ENCODE measurements around the gene KHK. TPM values are rescaled to one million over a fixed set of nuclear protein-coding genes. Genes with fewer than 3 reads are reported as not detected.

The KHK gene
- total RNA-seq, 4 donors from 2014 or later: 5.1 to 12.2 (median 9.1) TPM

GRCh38 chr2:27077231-27077630 lies 9.3 kb upstream of the KHK start:
- Histone ChIP-seq H3K4me3 (no peak overlapping the region), H3K27ac (peak overlapping the region in 3 of 4 donors; percentile 88 to 94 (median 91)), H3K9me3 (no peaks in the 10 kb centered on the region), H3K27me3 (no peaks in the 10 kb centered on the region), H3K36me3 (peaks cover 0 to 3% (median 0%) of the 10 kb centered on the region in 3 donors), H3K4me1 (peaks cover 0 to 79% (median 43%) of the 10 kb centered on the region in 4 donors)
- no peak for DNase-seq (ENCODE audit: low spot score in 2 of 2)
- 82 to 84% methylated on average over 7 of the region's 7 CpGs for WGBS, 2 donors
- TF ChIP-seq, protein P1, sequence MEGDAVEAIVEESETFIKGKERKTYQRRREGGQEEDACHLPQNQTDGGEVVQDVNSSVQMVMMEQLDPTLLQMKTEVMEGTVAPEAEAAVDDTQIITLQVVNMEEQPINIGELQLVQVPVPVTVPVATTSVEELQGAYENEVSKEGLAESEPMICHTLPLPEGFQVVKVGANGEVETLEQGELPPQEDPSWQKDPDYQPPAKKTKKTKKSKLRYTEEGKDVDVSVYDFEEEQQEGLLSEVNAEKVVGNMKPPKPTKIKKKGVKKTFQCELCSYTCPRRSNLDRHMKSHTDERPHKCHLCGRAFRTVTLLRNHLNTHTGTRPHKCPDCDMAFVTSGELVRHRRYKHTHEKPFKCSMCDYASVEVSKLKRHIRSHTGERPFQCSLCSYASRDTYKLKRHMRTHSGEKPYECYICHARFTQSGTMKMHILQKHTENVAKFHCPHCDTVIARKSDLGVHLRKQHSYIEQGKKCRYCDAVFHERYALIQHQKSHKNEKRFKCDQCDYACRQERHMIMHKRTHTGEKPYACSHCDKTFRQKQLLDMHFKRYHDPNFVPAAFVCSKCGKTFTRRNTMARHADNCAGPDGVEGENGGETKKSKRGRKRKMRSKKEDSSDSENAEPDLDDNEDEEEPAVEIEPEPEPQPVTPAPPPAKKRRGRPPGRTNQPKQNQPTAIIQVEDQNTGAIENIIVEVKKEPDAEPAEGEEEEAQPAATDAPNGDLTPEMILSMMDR (IDR thresholded peaks at IDR 0.05): no peak
- TF ChIP-seq EP300 (IDR thresholded peaks at IDR 0.05) (no peak), POLR2A (IDR thresholded peaks at IDR 0.05) (no peak)

GRCh38 chr2:27078267-27079194 lies 8.0 kb upstream of the KHK start, which contains the start of gene EMILIN1:
TSS of gene EMILIN1 (plus strand) at chr2:27078615. CDS start at chr2:27079066, 451 bp downstream.
- Histone ChIP-seq H3K4me3 (peak within 1 kb of the TSS; percentile 38 to 59 (median 40)), H3K9me3 (no peaks in the 10 kb centered on the region), H3K27ac (peak within 1 kb of the TSS; percentile 70 to 94 (median 90)), H3K27me3 (no peaks in the 10 kb centered on the region), H3K4me1 (peaks cover 0 to 70% (median 39%) of the 10 kb centered on the region in 4 donors), H3K36me3 (peaks cover 0 to 12% (median 0%) of the 10 kb centered on the region in 3 donors)
- 14 to 16% methylated on average over 33 to 39 of the region's 41 CpGs for WGBS, 2 donors
- TF ChIP-seq, protein P1 (IDR thresholded peaks at IDR 0.05): no peak
- TF ChIP-seq EP300 (IDR thresholded peaks at IDR 0.05): peak in 1 of 2 donors; percentile 75
- peak; percentile 82 to 85 for DNase-seq (ENCODE audit: low spot score in 2 of 2)

DNA sequence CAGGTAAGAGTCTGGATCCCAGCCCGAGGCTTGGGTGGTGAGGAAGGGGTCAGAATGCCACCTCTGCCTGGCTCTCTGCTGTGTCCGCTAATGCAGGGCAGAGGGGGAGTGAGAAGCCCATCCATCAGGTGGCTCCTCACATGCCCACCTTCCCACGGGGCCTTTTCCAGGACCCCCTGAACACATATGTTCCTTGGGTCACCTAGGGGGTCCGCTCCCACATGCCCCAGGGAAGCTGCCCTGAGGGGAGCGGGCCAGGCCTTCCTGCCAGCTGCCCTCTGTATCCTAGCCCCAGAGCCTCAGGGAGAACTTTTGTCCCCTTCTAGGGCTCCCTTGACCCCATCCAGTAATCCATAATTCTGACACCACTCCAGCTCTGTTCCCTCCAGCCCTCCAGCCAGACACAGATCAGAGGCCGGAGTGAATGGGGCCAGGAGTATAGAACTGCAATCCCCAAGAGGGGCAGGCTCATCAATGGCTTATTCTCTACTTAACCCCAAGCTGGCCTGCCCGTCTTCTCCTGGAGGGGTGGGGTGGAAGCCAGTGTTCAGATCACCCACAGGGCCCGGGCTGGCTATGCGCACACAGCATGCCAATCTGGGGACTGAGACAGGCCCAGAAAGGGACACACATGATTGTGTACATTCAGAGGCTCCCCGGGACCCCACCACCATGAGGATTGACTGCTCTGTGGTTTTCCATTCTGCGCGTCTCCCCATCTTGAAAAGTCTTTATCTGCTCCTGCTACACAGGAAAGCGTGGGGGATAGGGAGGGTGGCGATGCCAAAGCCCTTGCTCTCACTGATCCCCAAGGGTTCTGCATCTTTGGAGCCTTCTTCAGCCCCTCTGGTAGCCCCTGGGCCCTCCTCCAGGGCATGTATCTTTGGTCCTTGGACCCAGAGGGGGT lies 7.1 kb upstream of the KHK start:
- no peak for DNase-seq (ENCODE audit: low spot score in 2 of 2)
- WGBS, 2 donors: 52 to 62% methylated on average over 9 to 14 of the region's 14 CpGs
- Histone ChIP-seq H3K27ac (peak overlapping the region; percentile 70 to 94 (median 90)), H3K27me3 (no peaks in the 10 kb centered on the region), H3K4me3 (peak overlapping the region; percentile 38 to 59 (median 40)), H3K9me3 (no peaks in the 10 kb centered on the region), H3K36me3 (peaks cover 0 to 14% (median 0%) of the 10 kb centered on the region in 3 donors), H3K4me1 (peaks cover 0 to 61% (median 39%) of the 10 kb centered on the region in 4 donors)
- TF ChIP-seq POLR2A (IDR thresholded peaks at IDR 0.05) (no peak), EP300 (IDR thresholded peaks at IDR 0.05) (no peak)
- TF ChIP-seq, protein P1 (IDR thresholded peaks at IDR 0.05): no peak

DNA sequence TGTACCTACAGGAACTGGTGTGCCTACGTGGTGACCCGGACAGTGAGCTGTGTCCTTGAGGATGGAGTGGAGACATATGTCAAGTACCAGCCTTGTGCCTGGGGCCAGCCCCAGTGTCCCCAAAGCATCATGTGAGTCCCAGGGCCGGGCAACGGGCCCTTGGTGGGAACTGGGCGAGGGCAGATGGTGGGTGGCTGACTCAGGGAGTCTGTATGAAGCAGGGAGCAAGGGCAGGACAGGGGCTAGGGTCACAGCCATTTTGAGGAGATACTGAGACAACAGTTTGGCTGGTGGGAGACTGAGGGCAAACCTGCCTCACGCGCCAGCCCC lies 6.5 kb upstream of the KHK start:
- no peaks in the 10 kb centered on the region for H3K9me3 ChIP-seq
- peak overlapping the region in 3 of 4 donors; percentile 88 to 94 (median 91) for H3K27ac ChIP-seq
- no peaks in the 10 kb centered on the region for H3K27me3 ChIP-seq
- TF ChIP-seq EP300 (IDR thresholded peaks at IDR 0.05) (no peak), POLR2A (IDR thresholded peaks at IDR 0.05) (no peak)
- TF ChIP-seq, protein P1 (IDR thresholded peaks at IDR 0.05): no peak
- WGBS, 2 donors: 47 to 59% methylated on average over 7 of the region's 7 CpGs
- H3K36me3 ChIP-seq: peaks cover 0 to 14% (median 0%) of the 10 kb centered on the region in 3 donors
- DNase-seq (ENCODE audit: low spot score in 2 of 2): no peak
- peak overlapping the region in 2 of 4 donors; percentile 39 to 59 for H3K4me3 ChIP-seq
- H3K4me1 ChIP-seq: peaks cover 0 to 60% (median 40%) of the 10 kb centered on the region in 4 donors
